DMS79 (cell line): ENCODE data around the gene KRTAP3-1.
"Not testable (repeated sequence)": the region's sequence is repeated elsewhere in the genome, so short reads cannot be mapped to it uniquely, and the experiment has no call there.

Experiments used
- DNase-seq: peaks from one replicate; lab custom pipeline; 2025; lab: John Stamatoyannopoulos, UW

KRTAP3-1 gene

GRCh38 chr17:41015454-41015853, 6.5 kb upstream of the KRTAP3-1 start:
- no peak for DNase-seq

DNA sequence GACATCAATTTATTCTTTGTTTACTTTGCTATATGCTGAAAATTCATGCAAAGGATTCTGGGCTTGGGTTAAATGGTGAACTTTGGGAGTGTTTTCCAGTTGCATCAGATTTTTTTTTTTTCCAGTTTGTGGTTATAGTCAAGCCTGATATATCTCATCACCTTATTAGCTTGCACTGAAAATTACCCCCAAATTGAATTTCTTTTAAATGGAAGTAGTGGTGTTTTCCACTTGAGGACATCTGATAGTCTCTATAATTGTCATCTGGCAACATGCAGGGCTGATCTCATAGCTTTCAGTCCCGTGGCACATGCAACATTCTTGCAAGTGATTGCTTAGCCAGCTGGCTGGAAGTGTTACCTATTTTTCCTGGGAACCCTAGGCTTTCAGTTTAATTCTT, 4.7 kb upstream of the KRTAP3-1 start:
- no peak for DNase-seq

GRCh38 chr17:41013181-41013580, 4.3 kb upstream of the KRTAP3-1 start:
- DNase-seq, result no peak

DNA sequence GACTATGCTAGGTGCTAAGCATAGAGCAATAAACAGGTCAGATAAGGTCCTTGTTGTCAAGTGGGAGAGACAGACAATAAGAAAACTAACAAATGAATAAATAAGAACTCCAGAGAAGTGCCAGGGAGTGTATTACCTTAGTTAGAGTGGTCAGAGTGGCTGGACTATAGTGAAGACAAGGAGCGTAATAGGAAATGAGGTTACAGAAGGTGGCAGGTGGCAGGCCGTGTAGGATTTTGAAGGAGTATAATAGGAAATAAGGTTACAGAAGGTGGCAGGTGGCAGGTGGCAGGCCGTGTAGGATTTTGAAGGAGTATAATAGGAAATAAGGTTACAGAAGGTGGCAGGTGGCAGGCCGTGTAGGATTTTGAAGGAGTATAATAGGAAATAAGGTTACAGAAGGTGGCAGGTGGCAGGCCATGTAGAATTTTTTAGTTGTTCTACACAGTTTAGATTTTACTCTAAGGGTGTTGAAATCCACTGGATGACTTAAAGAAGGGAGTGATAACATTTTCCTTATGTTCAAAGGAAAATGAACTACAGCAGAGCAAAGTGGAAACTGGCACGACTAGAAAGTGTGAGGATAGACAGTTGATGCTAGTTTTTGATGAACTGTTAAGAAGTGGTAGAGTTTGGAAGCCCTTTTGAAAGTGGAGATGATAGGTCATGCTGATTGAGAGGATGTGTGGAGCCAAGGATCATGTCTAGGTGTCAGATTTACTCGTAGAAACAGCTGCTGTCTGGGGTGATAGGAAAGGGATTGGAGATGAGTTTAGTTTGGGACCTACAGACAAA, 3.6 kb upstream of the KRTAP3-1 start:
- DNase-seq, result no peak

GRCh38 chr17:41010441-41010840, 1.5 kb upstream of the KRTAP3-1 start:
- DNase-seq, result no peak

DNA sequence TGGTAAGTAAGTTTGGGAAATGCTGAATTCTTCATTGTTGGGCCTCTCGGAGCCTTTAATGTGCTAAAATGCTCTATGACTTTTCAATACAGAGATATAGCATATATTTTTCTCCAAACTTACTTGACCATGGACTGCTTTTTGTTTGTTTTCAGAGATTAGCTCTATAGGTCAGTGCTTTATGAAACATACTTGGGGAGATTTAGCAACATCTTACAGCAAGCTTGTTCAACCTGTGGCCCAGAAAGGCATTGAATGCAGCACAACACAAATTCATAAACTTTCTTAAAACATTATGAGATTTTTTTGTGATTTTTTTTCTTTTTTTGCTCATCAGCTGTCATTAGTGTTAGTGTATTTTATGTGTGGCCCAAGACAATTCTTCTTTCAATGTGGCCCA, 1.0 kb upstream of the KRTAP3-1 start:
- no peak for DNase-seq

DNA sequence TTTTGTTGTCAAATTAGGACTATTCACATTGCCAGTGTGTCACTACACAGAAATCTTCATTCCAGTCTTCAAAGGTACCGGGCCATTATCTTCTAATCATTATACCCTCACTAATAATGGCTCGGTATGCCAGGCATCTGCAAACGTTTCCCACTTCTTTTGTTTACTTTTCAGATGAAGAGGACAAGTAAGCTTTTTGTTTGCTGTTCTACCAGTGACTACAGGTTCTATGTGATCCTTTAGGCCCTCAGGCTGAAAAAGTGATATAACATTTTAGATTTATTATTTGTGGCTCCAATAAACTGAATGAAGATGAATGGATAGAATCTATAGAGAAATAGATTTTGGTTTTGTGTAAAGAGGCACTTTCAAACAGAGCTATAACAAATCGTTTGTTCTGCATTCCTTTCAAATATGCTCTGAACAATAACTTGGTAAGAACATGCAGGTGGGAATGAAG, 403 bp upstream of the KRTAP3-1 start:
- peak; percentile 9 for DNase-seq

DNA sequence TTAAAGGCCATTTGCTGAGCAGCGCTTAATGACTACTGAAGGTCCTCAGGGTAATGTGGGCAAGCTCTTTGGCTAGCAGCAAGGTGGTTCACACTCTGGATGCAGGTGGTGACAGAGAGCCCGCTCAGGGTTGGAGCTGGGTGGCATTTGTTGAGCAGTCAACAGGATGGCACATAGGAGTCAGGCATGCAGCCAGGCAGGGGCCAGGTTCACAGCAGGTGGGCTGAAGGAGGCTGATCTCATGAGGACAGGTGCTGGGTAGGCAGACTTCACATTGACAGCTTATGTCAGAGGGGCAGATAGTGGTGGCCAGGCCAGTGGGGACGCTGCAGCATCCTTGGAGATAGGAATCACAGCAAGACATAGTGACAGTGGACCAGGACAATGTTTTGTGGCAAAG, 4.5 kb downstream of the KRTAP3-1 start:
- peak; percentile 4 for DNase-seq

GRCh38 chr17:41003926-41004325, 5.0 kb downstream of the KRTAP3-1 start:
- peak; percentile 41 for DNase-seq

DNA sequence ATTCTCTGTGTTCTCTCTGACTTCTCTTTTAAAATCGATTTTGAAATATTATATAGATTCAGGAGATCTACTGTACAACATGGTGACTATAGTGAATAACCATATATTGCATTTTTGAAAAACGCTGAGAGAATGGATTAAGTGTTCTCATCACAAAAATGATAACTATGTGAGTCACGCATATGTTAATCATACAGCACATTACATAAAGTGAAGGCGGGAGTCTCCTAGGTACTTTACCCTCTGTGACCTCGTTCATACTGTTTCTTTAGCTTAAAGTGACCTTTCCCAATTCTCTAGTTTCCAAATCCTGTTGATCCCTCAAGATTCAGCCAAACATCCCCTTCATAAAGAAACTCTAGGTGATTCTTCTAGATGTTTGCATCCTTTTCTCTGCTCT, 6.1 kb downstream of the KRTAP3-1 start:
- DNase-seq, result no peak

GRCh38 chr17:41001795-41002194, 7.1 kb downstream of the KRTAP3-1 start:
- DNase-seq, result no peak

- DNase-seq, result not testable (repeated sequence)
Observed at GRCh38 chr17:40999563-40999962, 9.4 kb downstream of the KRTAP3-1 start, which contains the start of gene KRTAP3-2. TSS of gene KRTAP3-2 (minus strand) at chr17:40999906. CDS start at chr17:40999853, 53 bp downstream.

- no peak for DNase-seq
Observed at GRCh38 chr17:40997361-40997760, 11.6 kb downstream of the KRTAP3-1 start.

DNA sequence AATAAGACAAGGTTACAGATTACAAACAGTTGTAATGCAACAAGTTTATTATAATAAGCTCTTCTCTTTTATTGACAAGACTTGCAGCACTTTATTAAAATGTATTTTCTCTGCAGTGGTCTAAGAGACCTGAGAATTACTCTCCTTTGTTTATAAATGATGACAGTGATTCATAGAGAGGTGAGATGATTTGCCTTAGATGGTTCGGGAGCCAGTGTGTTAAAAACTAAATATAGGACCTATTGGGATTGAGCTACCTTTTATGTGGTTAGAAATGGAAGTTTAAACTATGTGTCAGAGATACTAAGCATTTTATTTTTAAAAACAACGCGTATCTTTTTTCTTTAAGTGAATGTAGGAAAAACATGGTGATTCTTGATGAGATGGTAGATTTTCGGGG, 12.1 kb downstream of the KRTAP3-1 start:
- no peak for DNase-seq

- no peak for DNase-seq
Observed at GRCh38 chr17:40995116-40995515, 13.8 kb downstream of the KRTAP3-1 start.

GRCh38 chr17:40993839-40994238, 15.1 kb downstream of the KRTAP3-1 start, which contains the start of gene KRTAP3-3:
TSS of gene KRTAP3-3 (minus strand) at chr17:40994164. CDS start at chr17:40994097, 67 bp downstream.
- DNase-seq, result no peak

DNA sequence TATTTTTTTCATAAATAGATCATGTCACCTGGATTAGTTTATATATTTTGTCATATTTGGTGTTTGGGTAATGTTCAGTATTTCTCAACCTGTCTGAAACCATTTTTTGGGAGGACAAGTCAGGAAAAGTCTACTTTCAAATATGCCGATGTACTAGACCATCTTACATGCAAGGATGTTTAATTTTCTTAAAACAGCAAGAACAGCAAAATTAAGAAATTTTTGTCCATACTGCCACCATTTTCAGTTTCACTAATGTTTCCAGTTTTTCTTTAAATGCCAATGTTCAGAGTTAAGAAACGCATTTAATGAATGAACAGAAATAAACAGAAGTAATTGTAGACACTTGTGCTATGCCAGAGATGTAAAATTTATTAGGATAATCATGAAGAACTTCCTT, 15.8 kb downstream of the KRTAP3-1 start:
- DNase-seq, result no peak

DNA sequence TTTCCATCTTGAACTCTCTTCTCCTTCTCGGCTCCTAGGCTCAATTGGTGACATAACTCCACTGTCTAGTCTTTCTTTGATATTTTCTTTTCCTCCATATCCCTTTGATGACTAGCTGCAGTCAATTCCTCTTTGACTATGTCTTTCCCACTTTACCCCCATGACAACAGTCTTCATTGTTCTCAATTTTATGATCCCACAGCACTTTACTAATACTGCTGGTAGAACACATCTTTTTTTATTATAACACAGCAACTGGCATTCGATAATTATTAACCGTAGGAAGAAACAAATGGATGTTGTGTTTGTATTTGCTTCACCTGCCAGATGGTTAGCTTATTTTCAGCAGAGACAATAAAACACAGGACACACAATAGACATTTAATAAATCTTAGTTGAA, 16.3 kb downstream of the KRTAP3-1 start:
- no peak for DNase-seq

- DNase-seq, result no peak
Observed at GRCh38 chr17:40986920-40987319, 22.0 kb downstream of the KRTAP3-1 start.

DNA sequence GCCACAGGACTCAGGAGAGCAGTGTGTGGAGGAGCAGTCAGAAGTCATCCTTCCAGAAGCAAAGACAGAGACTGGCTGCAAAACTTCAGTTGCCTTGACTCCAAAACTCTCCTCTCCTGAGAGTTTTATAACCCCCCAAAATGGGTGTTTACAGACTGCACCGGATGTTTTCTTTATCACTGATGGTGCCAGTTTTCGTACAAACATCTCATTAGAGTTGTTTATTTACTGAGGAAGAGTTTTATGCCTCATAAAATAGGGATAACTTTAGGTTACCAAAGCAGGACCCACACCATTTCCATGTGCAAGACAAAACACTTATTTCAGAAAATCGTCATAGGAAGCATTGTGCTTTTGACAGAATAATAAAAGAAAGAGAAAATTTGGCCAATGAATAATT, 24.7 kb downstream of the KRTAP3-1 start, which contains the start of gene KRT40:
Gene KRT40 (minus strand): TSS at position 101 of the 400 bp plus-strand sequence. CDS start 53 bp downstream, at position 48.
- no peak for DNase-seq

DNA sequence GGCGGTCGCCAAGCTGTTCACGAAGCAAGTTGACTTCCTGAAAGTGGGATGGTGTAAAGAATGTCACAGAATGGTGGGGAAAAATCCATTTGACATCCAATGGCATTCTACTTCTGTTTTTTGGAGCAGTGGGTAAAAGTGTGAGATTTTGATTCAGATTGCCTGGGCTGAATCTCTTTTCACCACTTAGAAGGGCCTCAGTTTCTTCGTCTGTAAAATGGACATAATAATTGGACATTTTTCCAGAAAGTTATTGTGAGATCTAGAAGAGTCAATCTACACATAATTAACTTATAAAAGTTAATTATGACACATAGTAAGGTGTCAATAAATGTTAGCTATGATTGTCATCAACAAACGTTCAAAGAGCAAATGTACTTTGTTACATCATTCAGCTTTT, 27.8 kb downstream of the KRTAP3-1 start:
- no peak for DNase-seq

- DNase-seq, result no peak
Observed at GRCh38 chr17:40980596-40980995, 28.3 kb downstream of the KRTAP3-1 start.

GRCh38 chr17:40980117-40980516, 28.8 kb downstream of the KRTAP3-1 start:
- DNase-seq, result no peak
